Transverse colon (tissue), 4 donors: ENCODE data around the gene NFAT5. TPM values are rescaled to one million over a fixed set of nuclear protein-coding genes. Genes with fewer than 3 reads are reported as not detected.
A peak's percentile ranks its signal among the peaks of the same experiment; 100 is the strongest.

Experiments used
- DNase-seq: peaks from one replicate; pipeline ENCODE4 v3.0.0-alpha.2; 2019
- H3K27ac ChIP-seq, 4 donors: fragments of 200-600 bp; sonication (generic); 2 replicates each; pipeline ENCODE4 v1.5.1; 2016 to 2018; ENCODE audit warnings: inconsistent platforms in 4 of 4
- H3K27me3 ChIP-seq: fragments of 200-600 bp; sonication (generic); 2 replicates; pipeline ENCODE4 v1.5.1; 2017; ENCODE audit warnings: inconsistent platforms
- H3K36me3 ChIP-seq, 4 donors: fragments of 200-600 bp; sonication (generic); 2 replicates each; pipeline ENCODE4 v1.5.1; 2017 to 2019; ENCODE audit warnings: inconsistent platforms in 4 of 4
- H3K4me1 ChIP-seq, 4 donors: fragments of 200-600 bp; sonication (generic); 2 replicates each; pipeline ENCODE4 v1.5.1; 2017 to 2020; ENCODE audit warnings: inconsistent platforms in 4 of 4
- H3K4me3 ChIP-seq, 4 donors: fragments of 200-600 bp; sonication (generic); 1 replicate in 1 of 4; 2 replicates in 3 of 4; pipeline versions ENCODE4 v1.5.1 to v1.6.1; 2017 to 2019; ENCODE audit warnings: inconsistent platforms in 4 of 4
- H3K9me3 ChIP-seq, 2 donors: fragments of 200-600 bp; sonication (generic); 2 replicates each; pipeline ENCODE4 v1.5.1; 2017 to 2019; ENCODE audit warnings: inconsistent platforms in 2 of 2
- EP300 ChIP-seq: sonication (generic); formaldehyde crosslinking; IDR thresholded peaks from one replicate; pipeline ENCODE4 v1.6.1; 2017; ENCODE audit warnings: antibody characterized with exemption, low read depth
- POLR2A ChIP-seq: fragments of 450-650 bp; IDR thresholded peaks from one replicate; pipeline ENCODE4 v1.6.1; 2016; ENCODE audit warnings: antibody characterized with exemption, mild to moderate bottlenecking, moderate library complexity
- POLR2AphosphoS5 ChIP-seq, 3 donors: sonication (generic); formaldehyde crosslinking; IDR thresholded peaks; one replicate each; pipeline ENCODE4 v1.6.1; 2016; ENCODE audit warnings: antibody characterized with exemption in 3 of 3
- WGBS, 2 donors: methylation state at CpG; one replicate each; pipeline ENCODE4 v1.1.5; 2018; ENCODE audit warnings: low coverage in 1 of 2; 5-methylcytosine and 5-hydroxymethylcytosine counted together
- in situ Hi-C, 4 donors: fragments of 200-750 bp; cut with MboI; loops; one replicate each; pipeline versions ENCODE4 v1.15.0 to v1.15.1; 2017; ENCODE audit warnings: low sequenced_read_pairs in 3 of 4, low pct_ligation_motif_present in 1 of 4, low pct_unique_long_range_greater_than_20kb in 1 of 4
- intact Hi-C: fragments of 100-400 bp; cut with DNase I; formaldehyde crosslinking; loops from one replicate; pipeline ENCODE4 v1.15.1; 2023; ENCODE audit warnings: low total_unique reads
- total RNA-seq, 4 donors: library from RNA; depleted of rRNA; stranded (reverse); fragments of >200 nt; gene quantifications; one replicate each; pipeline ENCODE4 v1.1.0, GENCODE V29; 2016
- TF ChIP-seq, protein P1 (sequence below), 5 experiments: fragments of 200-600 bp in 3 of 5; fragments of 450-650 bp in 2 of 5; sonication (generic) in 3 of 5; IDR thresholded peaks; 1 replicate in 2 of 5; 2 replicates in 3 of 5; pipeline ENCODE4 v1.5.1; 2016 to 2017; ENCODE audit warnings: antibody characterized with exemption in 5 of 5, inconsistent platforms in 3 of 5, mild to moderate bottlenecking in 2 of 5, moderate library complexity in 1 of 5

Gene NFAT5
- total RNA-seq, 4 donors from 2014 or later, result 37.3 to 131 (median 88.8) TPM

GRCh38 chr16:69691980-69692911, 126.5 kb downstream of the NFAT5 start:
- TF ChIP-seq POLR2AphosphoS5 (IDR thresholded peaks at IDR 0.05) (no peak), EP300 (no peak), POLR2A (no peak)
- TF ChIP-seq, protein P1, sequence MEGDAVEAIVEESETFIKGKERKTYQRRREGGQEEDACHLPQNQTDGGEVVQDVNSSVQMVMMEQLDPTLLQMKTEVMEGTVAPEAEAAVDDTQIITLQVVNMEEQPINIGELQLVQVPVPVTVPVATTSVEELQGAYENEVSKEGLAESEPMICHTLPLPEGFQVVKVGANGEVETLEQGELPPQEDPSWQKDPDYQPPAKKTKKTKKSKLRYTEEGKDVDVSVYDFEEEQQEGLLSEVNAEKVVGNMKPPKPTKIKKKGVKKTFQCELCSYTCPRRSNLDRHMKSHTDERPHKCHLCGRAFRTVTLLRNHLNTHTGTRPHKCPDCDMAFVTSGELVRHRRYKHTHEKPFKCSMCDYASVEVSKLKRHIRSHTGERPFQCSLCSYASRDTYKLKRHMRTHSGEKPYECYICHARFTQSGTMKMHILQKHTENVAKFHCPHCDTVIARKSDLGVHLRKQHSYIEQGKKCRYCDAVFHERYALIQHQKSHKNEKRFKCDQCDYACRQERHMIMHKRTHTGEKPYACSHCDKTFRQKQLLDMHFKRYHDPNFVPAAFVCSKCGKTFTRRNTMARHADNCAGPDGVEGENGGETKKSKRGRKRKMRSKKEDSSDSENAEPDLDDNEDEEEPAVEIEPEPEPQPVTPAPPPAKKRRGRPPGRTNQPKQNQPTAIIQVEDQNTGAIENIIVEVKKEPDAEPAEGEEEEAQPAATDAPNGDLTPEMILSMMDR (IDR thresholded peaks at IDR 0.05), result no peak
- H3K27ac ChIP-seq, result peak overlapping the region in 2 of 4 donors; percentile 2 to 44
- DNase-seq, result no peak
- no peaks in the 10 kb centered on the region for H3K4me1 ChIP-seq
- no peaks in the 10 kb centered on the region for H3K9me3 ChIP-seq
- in situ Hi-C loops, result no loop called here
- 40 to 77% methylated on average over 1 to 4 of the region's 4 CpGs for WGBS, 2 donors
- no peaks in the 10 kb centered on the region for H3K27me3 ChIP-seq
- H3K4me3 ChIP-seq, result no peak overlapping the region
- H3K36me3 ChIP-seq, result peaks cover 0 to 44% (median 17%) of the 10 kb centered on the region in 4 donors
- intact Hi-C loops, result no loop called here

GRCh38 chr16:69693916-69694315, 128.2 kb downstream of the NFAT5 start:
- no peaks in the 10 kb centered on the region for H3K27me3 ChIP-seq
- H3K9me3 ChIP-seq, result no peaks in the 10 kb centered on the region
- no peaks in the 10 kb centered on the region for H3K4me1 ChIP-seq
- WGBS, 2 donors, result 93% methylated on average over 2 of the region's 2 CpGs; no CpG with 5 or more reads in 1 of the 2 donors
- in situ Hi-C loops (no loop called here), intact Hi-C loops (no loop called here)
- no peak overlapping the region for H3K4me3 ChIP-seq
- no peak for TF ChIP-seq EP300
- TF ChIP-seq POLR2A, result no peak
- TF ChIP-seq POLR2AphosphoS5 (IDR thresholded peaks at IDR 0.05), result no peak
- TF ChIP-seq, protein P1 (IDR thresholded peaks at IDR 0.05), result no peak
- H3K27ac ChIP-seq, result no peak overlapping the region
- peaks cover 0 to 44% (median 17%) of the 10 kb centered on the region in 4 donors for H3K36me3 ChIP-seq
- no peak for DNase-seq

DNA sequence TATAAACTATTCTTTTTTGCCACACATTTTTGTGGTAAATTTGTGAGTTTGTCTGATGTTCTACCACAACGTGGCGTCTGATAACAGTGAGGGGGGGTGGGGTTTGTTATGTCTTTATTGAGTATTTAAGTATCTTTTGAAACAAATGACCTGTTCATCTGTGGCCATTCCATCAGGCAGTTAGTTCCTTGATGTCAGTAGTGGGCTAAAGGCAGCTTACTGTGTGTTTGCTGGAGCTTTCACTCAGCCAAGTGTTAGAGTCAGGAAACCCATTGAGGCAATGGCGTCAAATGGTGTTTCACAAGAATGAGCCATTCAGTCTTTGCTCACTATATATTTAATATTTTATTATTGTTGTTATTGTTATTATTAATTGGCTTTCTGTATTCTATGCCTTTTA, 132.6 kb downstream of the NFAT5 start:
- H3K4me1 ChIP-seq, result no peaks in the 10 kb centered on the region
- no peaks in the 10 kb centered on the region for H3K27me3 ChIP-seq
- no peaks in the 10 kb centered on the region for H3K9me3 ChIP-seq
- no peak for TF ChIP-seq EP300
- TF ChIP-seq POLR2A, result no peak
- H3K36me3 ChIP-seq, result peaks cover 0 to 32% (median 11%) of the 10 kb centered on the region in 4 donors
- in situ Hi-C loops, result no loop called here
- WGBS, 2 donors, result 89 to 100% methylated on average over 3 of the region's 3 CpGs
- H3K27ac ChIP-seq, result no peak overlapping the region
- DNase-seq, result no peak
- H3K4me3 ChIP-seq, result no peak overlapping the region
- intact Hi-C loops, result no loop called here

DNA sequence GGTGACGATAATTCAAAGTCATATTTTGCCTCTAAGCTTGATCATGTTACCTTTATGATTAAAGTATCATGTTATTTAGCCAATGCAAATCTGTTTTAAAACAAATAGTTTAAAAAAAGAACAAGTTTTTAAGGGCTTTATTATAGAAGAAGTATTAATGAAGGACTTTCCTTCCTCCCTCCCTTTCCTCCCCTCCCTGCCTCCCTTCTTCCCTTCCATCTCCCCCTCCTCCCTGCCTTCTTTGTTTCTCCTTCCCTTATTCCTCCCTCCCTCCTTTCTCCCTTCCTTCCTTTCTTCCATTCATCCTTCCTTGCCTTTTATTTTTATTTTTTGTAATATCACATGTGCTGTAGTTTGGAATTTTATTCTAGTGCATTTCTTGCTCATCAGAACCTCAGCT, 134.1 kb downstream of the NFAT5 start:
- no peaks in the 10 kb centered on the region for H3K4me1 ChIP-seq
- in situ Hi-C loops (loop anchor here in 3 of 4 donors (10.0 to 25.0 kb wide), 2 partner anchors 55 to 313 kb away; partner anchors contain the start of genes NOB1 (in 2 of the 3) and TERF2 (in 1 of the 3)), intact Hi-C loops (no loop called here)
- H3K4me3 ChIP-seq, result no peak overlapping the region
- WGBS, 2 donors, result 83 to 94% methylated on average over 1 of the region's 1 CpG
- TF ChIP-seq EP300 (no peak), POLR2A (no peak), POLR2AphosphoS5 (IDR thresholded peaks at IDR 0.05) (no peak)
- TF ChIP-seq, protein P1 (IDR thresholded peaks at IDR 0.05), result no peak
- no peaks in the 10 kb centered on the region for H3K27me3 ChIP-seq
- no peaks in the 10 kb centered on the region for H3K9me3 ChIP-seq
- H3K36me3 ChIP-seq, result peaks cover 0 to 18% (median 5%) of the 10 kb centered on the region in 4 donors
- no peak overlapping the region for H3K27ac ChIP-seq
- no peak for DNase-seq
